ENCODE results near the gene MDH1B. TPM values are rescaled to one million over a fixed set of nuclear protein-coding genes. Genes with fewer than 3 reads are reported as not detected.

MDH1B gene
- total RNA-seq, 2 experiments from 2014 or later: 0.19 to 0.28 TPM

DNA sequence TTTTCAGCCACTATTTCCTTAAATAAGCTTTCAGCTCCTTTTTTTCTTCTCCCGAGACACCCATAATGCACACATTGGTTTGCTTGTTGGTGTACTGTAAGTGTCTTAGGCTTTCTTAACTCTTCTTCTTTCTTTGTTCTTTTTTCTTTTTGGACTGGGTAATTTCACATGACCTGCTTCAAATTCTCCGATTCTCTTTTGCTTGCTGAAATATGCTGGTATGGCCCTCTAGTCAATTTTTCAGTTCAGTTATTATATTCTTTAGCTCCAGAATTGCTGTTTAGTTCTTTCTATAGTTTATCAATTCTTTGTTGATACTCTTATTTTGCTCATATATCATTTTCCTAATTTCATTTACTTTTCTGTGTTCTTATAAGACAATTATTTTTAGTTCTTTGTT, 15.5 kb upstream of the MDH1B start:
- POLR2A ChIA-PET: interaction anchor here (0.7 to 1.0 kb wide), 6 partner anchors 10 to 1176 kb away, joined by 3 to 8 read pairs (median 4); no protein-coding TSS in a partner anchor
- no peak for TF ChIP-seq EZH2phosphoT487 (IDR thresholded peaks at IDR 0.05; ENCODE audit: borderline replicate concordance, low read depth, low read length)
- TF ChIP-seq, protein P1, sequence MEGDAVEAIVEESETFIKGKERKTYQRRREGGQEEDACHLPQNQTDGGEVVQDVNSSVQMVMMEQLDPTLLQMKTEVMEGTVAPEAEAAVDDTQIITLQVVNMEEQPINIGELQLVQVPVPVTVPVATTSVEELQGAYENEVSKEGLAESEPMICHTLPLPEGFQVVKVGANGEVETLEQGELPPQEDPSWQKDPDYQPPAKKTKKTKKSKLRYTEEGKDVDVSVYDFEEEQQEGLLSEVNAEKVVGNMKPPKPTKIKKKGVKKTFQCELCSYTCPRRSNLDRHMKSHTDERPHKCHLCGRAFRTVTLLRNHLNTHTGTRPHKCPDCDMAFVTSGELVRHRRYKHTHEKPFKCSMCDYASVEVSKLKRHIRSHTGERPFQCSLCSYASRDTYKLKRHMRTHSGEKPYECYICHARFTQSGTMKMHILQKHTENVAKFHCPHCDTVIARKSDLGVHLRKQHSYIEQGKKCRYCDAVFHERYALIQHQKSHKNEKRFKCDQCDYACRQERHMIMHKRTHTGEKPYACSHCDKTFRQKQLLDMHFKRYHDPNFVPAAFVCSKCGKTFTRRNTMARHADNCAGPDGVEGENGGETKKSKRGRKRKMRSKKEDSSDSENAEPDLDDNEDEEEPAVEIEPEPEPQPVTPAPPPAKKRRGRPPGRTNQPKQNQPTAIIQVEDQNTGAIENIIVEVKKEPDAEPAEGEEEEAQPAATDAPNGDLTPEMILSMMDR (conservative IDR thresholded peaks at IDR 0.05; ENCODE audit: low read length): no peak
- H3K4me3 ChIP-seq (ENCODE audit: low read depth, low read length, poor library complexity, severe bottlenecking): no peak overlapping the region
- no peak for DNase-seq (ENCODE audit: low spot score)
- BruUV-seq (replicated peaks): no TSS peak
- intact Hi-C loops (cut with micrococcal nuclease; ENCODE audit: unreplicated experiment): loop anchor here (2.0 kb wide), 1 partner anchor 88 kb away; no protein-coding TSS in a partner anchor
- H3K36me3 ChIP-seq (ENCODE audit: insufficient read depth, low read length): peaks cover 98% of the 10 kb centered on the region
- H3K9me3 ChIP-seq (ENCODE audit: low read length): peaks cover 36% of the 10 kb centered on the region
- no peaks in the 10 kb centered on the region for H3K4me1 ChIP-seq (ENCODE audit: insufficient read depth, low read length, poor library complexity, severe bottlenecking)
- H2AFZ ChIP-seq (ENCODE audit: low read length): no peak overlapping the region
- no peaks in the 10 kb centered on the region for H3K9me2 ChIP-seq (ENCODE audit: insufficient read depth, low read length)
- no peak overlapping the region for H3K4me2 ChIP-seq (ENCODE audit: low read length)
- peaks cover 17% of the 10 kb centered on the region; the same call in 1 of the 2 replicates for H3K79me2 ChIP-seq (ENCODE audit: insufficient read depth, low read depth, low read length)
- no peak overlapping the region for H3K27ac ChIP-seq (ENCODE audit: low read depth, low read length, poor library complexity, severe bottlenecking)
- CTCF ChIA-PET (ENCODE audit: unreplicated experiment): interaction anchor here (1.2 to 1.3 kb wide), 2 partner anchors 13 to 17 kb away, joined by 3 to 4 read pairs; no protein-coding TSS in a partner anchor
- H4K20me1 ChIP-seq (ENCODE audit: insufficient read depth, low read length): no peaks in the 10 kb centered on the region

DNA sequence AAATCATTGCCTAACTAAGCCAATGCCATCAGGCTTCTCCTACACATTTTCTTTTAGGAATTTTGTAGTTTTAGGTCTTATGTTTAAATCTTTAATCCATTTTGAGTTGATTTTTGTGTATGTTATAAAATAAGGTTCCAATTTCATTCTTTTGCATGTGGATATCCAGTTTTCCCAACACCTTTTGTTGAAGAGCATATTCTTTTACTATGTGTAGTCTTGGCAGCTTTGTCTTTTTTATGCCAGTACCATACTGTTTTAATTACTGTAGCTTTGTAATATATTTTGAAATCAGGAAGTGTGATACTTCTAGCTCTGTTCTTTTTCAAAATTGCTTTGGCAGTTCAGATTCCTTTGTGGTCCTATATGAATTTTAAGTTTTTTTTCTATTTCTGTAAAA, 11.3 kb upstream of the MDH1B start:
- Histone ChIP-seq H4K20me1 (ENCODE audit: insufficient read depth, low read length) (no peaks in the 10 kb centered on the region), H3K4me3 (ENCODE audit: low read depth, low read length, poor library complexity, severe bottlenecking) (no peak overlapping the region), H3K4me2 (ENCODE audit: low read length) (no peak overlapping the region), H3K79me2 (ENCODE audit: insufficient read depth, low read depth, low read length) (peaks cover 17% of the 10 kb centered on the region; the same call in 1 of the 2 replicates), H3K9me3 (ENCODE audit: low read length) (peaks cover 36% of the 10 kb centered on the region), H2AFZ (ENCODE audit: low read length) (no peak overlapping the region), H3K4me1 (ENCODE audit: insufficient read depth, low read length, poor library complexity, severe bottlenecking) (no peaks in the 10 kb centered on the region), H3K9me2 (ENCODE audit: insufficient read depth, low read length) (no peaks in the 10 kb centered on the region), H3K27ac (ENCODE audit: low read depth, low read length, poor library complexity, severe bottlenecking) (no peak overlapping the region), H3K36me3 (ENCODE audit: insufficient read depth, low read length) (peaks cover 99% of the 10 kb centered on the region)
- ChIA-PET CTCF (ENCODE audit: unreplicated experiment) (no interaction called here), POLR2A (no interaction called here)
- BruUV-seq (replicated peaks): no TSS peak
- intact Hi-C loops (cut with micrococcal nuclease; ENCODE audit: unreplicated experiment): no loop called here
- DNase-seq (ENCODE audit: low spot score): no peak
- TF ChIP-seq, protein P1 (conservative IDR thresholded peaks at IDR 0.05; ENCODE audit: low read length): no peak
- no peak for TF ChIP-seq EZH2phosphoT487 (IDR thresholded peaks at IDR 0.05; ENCODE audit: borderline replicate concordance, low read depth, low read length)

DNA sequence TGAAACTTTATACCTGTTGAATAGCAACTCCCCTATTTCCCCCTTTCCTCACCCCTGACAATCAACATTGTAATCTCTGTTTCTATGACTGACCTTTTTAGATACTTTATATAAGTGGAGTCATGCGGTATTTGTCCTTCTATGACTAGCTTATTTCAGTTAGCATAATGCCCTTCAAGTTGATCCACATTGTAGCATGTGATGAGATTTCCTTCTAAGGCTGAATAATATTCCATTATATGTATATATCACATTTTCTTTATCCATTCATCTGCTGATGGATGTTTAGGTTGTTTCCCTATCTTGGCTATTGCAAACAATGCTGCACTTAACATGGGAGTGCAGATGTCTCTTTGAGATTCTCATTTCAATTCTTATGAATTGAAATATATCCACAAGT, 9.7 kb upstream of the MDH1B start:
- H3K4me1 ChIP-seq (ENCODE audit: insufficient read depth, low read length, poor library complexity, severe bottlenecking): no peaks in the 10 kb centered on the region
- TF ChIP-seq, protein P1 (conservative IDR thresholded peaks at IDR 0.05; ENCODE audit: low read length): no peak
- no peak for TF ChIP-seq EZH2phosphoT487 (IDR thresholded peaks at IDR 0.05; ENCODE audit: borderline replicate concordance, low read depth, low read length)
- POLR2A ChIA-PET: interaction anchor here (0.6 to 1.5 kb wide), 2 partner anchors 9 to 1095 kb away, joined by 3 to 6 read pairs; partner anchors contain the start of genes FASTKD2 and MDH1B
- H3K4me2 ChIP-seq (ENCODE audit: low read length): no peak overlapping the region
- H3K36me3 ChIP-seq (ENCODE audit: insufficient read depth, low read length): peaks cover 97% of the 10 kb centered on the region
- H3K9me3 ChIP-seq (ENCODE audit: low read length): peaks cover 24% of the 10 kb centered on the region
- H3K4me3 ChIP-seq (ENCODE audit: low read depth, low read length, poor library complexity, severe bottlenecking): no peak overlapping the region
- H2AFZ ChIP-seq (ENCODE audit: low read length): no peak overlapping the region
- DNase-seq (ENCODE audit: low spot score): no peak
- H4K20me1 ChIP-seq (ENCODE audit: insufficient read depth, low read length): no peaks in the 10 kb centered on the region
- peaks cover 17% of the 10 kb centered on the region; the same call in 1 of the 2 replicates for H3K79me2 ChIP-seq (ENCODE audit: insufficient read depth, low read depth, low read length)
- H3K27ac ChIP-seq (ENCODE audit: low read depth, low read length, poor library complexity, severe bottlenecking): no peak overlapping the region
- CTCF ChIA-PET (ENCODE audit: unreplicated experiment): no interaction called here
- intact Hi-C loops (cut with micrococcal nuclease; ENCODE audit: unreplicated experiment): no loop called here
- BruUV-seq (replicated peaks): no TSS peak
- H3K9me2 ChIP-seq (ENCODE audit: insufficient read depth, low read length): no peaks in the 10 kb centered on the region
